Neural cell (in vitro differentiated cells): ENCODE data around the gene MFF. TPM values are rescaled to one million over a fixed set of nuclear protein-coding genes. Genes with fewer than 3 reads are reported as not detected.

Source experiments
- H2AFZ ChIP-seq: fragments of 200-600, 300-800 bp; sonication (generic), shearing (Covaris generic); 2 replicates; pipeline ENCODE4 v1.6.0; 2014; ENCODE audit warnings: low read depth, mild to moderate bottlenecking, antibody characterized with exemption, low read length, moderate library complexity
- H3F3A ChIP-seq: fragments of 200-600 bp; shearing (Covaris generic); 2 replicates; pipeline ENCODE4 v1.6.1; 2016; ENCODE audit warnings: mild to moderate bottlenecking, moderate library complexity, mixed read lengths, antibody characterized with exemption, low read length; ENCODE audit not compliant: insufficient read depth, poor library complexity, severe bottlenecking
- H3K27ac ChIP-seq: fragments of 200-600, 300-800 bp; sonication (generic), shearing (Covaris generic); 2 replicates; pipeline ENCODE4 v1.5.1; 2014; ENCODE audit warnings: mild to moderate bottlenecking, low read length, moderate library complexity
- H3K27me3 ChIP-seq: fragments of 300-800, 200-600 bp; sonication (generic), shearing (Covaris generic); 2 replicates; pipeline ENCODE4 v1.6.0; 2014; ENCODE audit warnings: mild to moderate bottlenecking, low read depth, low read length, moderate library complexity; ENCODE audit not compliant: insufficient read depth
- H3K36me3 ChIP-seq: fragments of 300-800, 200-600 bp; sonication (generic), shearing (Covaris generic); 2 replicates; pipeline ENCODE4 v1.5.1; 2014; ENCODE audit warnings: mild to moderate bottlenecking, antibody characterized with exemption, low read length, moderate library complexity; ENCODE audit not compliant: insufficient read depth
- H3K4me2 ChIP-seq: fragments of 300-800, 200-600 bp; sonication (generic), shearing (Covaris generic); 2 replicates; pipeline ENCODE4 v1.6.0; 2014; ENCODE audit warnings: mild to moderate bottlenecking, low read length
- H3K4me3 ChIP-seq: fragments of 300-800, 200-600 bp; sonication (generic), shearing (Covaris generic); 2 replicates; pipeline ENCODE4 v1.5.1; 2014; ENCODE audit warnings: mild to moderate bottlenecking, low read length, moderate library complexity
- H3K79me2 ChIP-seq: fragments of 200-600 bp; shearing (Covaris generic); replicated peaks from 2 replicates; pipeline ENCODE4 v1.6.0; 2014; ENCODE audit warnings: mild to moderate bottlenecking, low read length, moderate library complexity; ENCODE audit not compliant: insufficient read depth
- H3K9ac ChIP-seq: fragments of 300-800, 200-600 bp; sonication (generic), shearing (Covaris generic); 2 replicates; pipeline ENCODE4 v1.6.1; 2016; ENCODE audit warnings: mild to moderate bottlenecking, low read length, mixed read lengths
- H3K9me2 ChIP-seq: fragments of 200-600 bp; shearing (Covaris generic); 2 replicates; pipeline ENCODE4 v1.6.1; 2016; ENCODE audit warnings: mild to moderate bottlenecking, low read length, mixed read lengths; ENCODE audit not compliant: insufficient read depth
- H3K9me3 ChIP-seq: fragments of 200-600, 300-800 bp; sonication (generic), shearing (Covaris generic); 2 replicates; pipeline ENCODE4 v1.6.1; 2016; ENCODE audit warnings: mild to moderate bottlenecking, mixed run types, low read length, moderate library complexity, mixed read lengths
- H4K20me1 ChIP-seq: fragments of 200-600 bp; shearing (Covaris generic); 2 replicates; pipeline ENCODE4 v1.6.1; 2016; ENCODE audit warnings: mild to moderate bottlenecking, mixed run types; ENCODE audit not compliant: insufficient read depth
- EP300 ChIP-seq: fragments of 450-650 bp; conservative IDR thresholded peaks from 2 replicates; pipeline ENCODE4 v1.6.1; 2014; ENCODE audit warnings: antibody characterized with exemption, mild to moderate bottlenecking, moderate library complexity; ENCODE audit not compliant: poor library complexity, severe bottlenecking
- EZH2 ChIP-seq: fragments of 200-600, 300-800 bp; shearing (Covaris generic), sonication (generic); IDR thresholded peaks from 2 replicates; pipeline ENCODE4 v1.6.1; 2014; ENCODE audit warnings: antibody characterized with exemption, low read length, borderline replicate concordance, mild to moderate bottlenecking; ENCODE audit not compliant: insufficient read depth, poor library complexity, severe bottlenecking
- MXI1 ChIP-seq: fragments of 450-650 bp; conservative IDR thresholded peaks from 2 replicates; pipeline ENCODE4 v1.6.1; 2014; ENCODE audit warnings: antibody characterized with exemption, mild to moderate bottlenecking; ENCODE audit not compliant: poor library complexity, severe bottlenecking
- POLR2AphosphoS5 ChIP-seq: IDR thresholded peaks from 2 replicates; pipeline ENCODE4 v1.6.1; 2012
- RAD21 ChIP-seq: fragments of 450-650 bp; conservative IDR thresholded peaks from 2 replicates; pipeline ENCODE4 v1.6.1; 2014; ENCODE audit warnings: antibody characterized with exemption, mild to moderate bottlenecking, moderate library complexity
- REST ChIP-seq: IDR thresholded peaks from 2 replicates; pipeline ENCODE4 v1.6.1; 2012; ENCODE audit warnings: borderline replicate concordance
- SMC3 ChIP-seq: fragments of 450-650 bp; conservative IDR thresholded peaks from 2 replicates; pipeline ENCODE4 v1.6.1; 2014; ENCODE audit warnings: antibody characterized with exemption, mild to moderate bottlenecking, moderate library complexity; ENCODE audit not compliant: poor library complexity
- TAF1 ChIP-seq: IDR thresholded peaks from 2 replicates; pipeline ENCODE4 v1.6.1; 2012; ENCODE audit warnings: low read depth
- polyA plus RNA-seq: library from polyadenylated mRNA; depleted of rRNA; stranded (reverse); fragments of >200 nt; gene quantifications from 2 replicates; pipeline ENCODE4 v1.2.3, GENCODE V29; 2014
- TF ChIP-seq, protein P1 (sequence below): fragments of 450-650 bp; IDR thresholded peaks from 2 replicates; pipeline ENCODE4 v1.5.1; 2014; ENCODE audit warnings: antibody characterized with exemption, mild to moderate bottlenecking, moderate library complexity; ENCODE audit not compliant: poor library complexity, severe bottlenecking

MFF gene
- polyA plus RNA-seq, 1 donor from 2014 or later = 192 TPM

GRCh38 chr2:227368574-227368973 lies 43.5 kb downstream of the MFF start:
- no peaks in the 10 kb centered on the region for H4K20me1 ChIP-seq
- H3K4me3 ChIP-seq = no peak overlapping the region
- no peaks in the 10 kb centered on the region for H3K27me3 ChIP-seq
- H3K4me2 ChIP-seq = no peak overlapping the region
- H3F3A ChIP-seq = no peaks in the 10 kb centered on the region
- H2AFZ ChIP-seq = no peak overlapping the region
- H3K79me2 ChIP-seq = no peaks in the 10 kb centered on the region
- no peaks in the 10 kb centered on the region for H3K9me2 ChIP-seq
- H3K36me3 ChIP-seq = no peaks in the 10 kb centered on the region
- H3K9me3 ChIP-seq = no peaks in the 10 kb centered on the region
- TF ChIP-seq EP300 = no peak
- no peak overlapping the region for H3K27ac ChIP-seq
- H3K9ac ChIP-seq = no peak overlapping the region

DNA sequence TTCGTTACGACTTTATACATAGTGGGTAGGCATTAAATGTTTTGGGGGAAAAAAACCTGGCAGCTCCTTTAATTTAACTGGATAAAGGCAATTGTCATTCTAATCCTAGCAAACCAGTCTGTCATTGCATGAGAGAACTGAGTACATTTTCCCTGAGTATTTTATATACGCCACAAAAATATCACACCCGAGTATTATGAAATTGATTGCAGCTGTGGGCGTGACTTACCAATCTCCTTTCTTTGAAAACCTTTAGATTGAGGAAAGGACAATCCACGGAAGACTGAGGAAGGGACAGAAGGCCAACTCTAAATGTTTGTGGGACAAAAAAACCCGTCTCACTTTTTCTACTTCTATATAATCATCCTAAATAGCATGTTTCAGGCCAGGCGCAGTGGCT lies 45.0 kb downstream of the MFF start:
- no peaks in the 10 kb centered on the region for H3K9me3 ChIP-seq
- H4K20me1 ChIP-seq = no peaks in the 10 kb centered on the region
- H3K9ac ChIP-seq = no peak overlapping the region
- no peaks in the 10 kb centered on the region for H3K36me3 ChIP-seq
- H3K27me3 ChIP-seq = no peaks in the 10 kb centered on the region
- no peak overlapping the region for H2AFZ ChIP-seq
- TF ChIP-seq EZH2 = no peak
- no peak for TF ChIP-seq REST
- TF ChIP-seq EP300 = no peak
- no peak for TF ChIP-seq TAF1
- TF ChIP-seq POLR2AphosphoS5 = no peak
- no peak for TF ChIP-seq SMC3
- no peak for TF ChIP-seq RAD21
- TF ChIP-seq, protein P1, sequence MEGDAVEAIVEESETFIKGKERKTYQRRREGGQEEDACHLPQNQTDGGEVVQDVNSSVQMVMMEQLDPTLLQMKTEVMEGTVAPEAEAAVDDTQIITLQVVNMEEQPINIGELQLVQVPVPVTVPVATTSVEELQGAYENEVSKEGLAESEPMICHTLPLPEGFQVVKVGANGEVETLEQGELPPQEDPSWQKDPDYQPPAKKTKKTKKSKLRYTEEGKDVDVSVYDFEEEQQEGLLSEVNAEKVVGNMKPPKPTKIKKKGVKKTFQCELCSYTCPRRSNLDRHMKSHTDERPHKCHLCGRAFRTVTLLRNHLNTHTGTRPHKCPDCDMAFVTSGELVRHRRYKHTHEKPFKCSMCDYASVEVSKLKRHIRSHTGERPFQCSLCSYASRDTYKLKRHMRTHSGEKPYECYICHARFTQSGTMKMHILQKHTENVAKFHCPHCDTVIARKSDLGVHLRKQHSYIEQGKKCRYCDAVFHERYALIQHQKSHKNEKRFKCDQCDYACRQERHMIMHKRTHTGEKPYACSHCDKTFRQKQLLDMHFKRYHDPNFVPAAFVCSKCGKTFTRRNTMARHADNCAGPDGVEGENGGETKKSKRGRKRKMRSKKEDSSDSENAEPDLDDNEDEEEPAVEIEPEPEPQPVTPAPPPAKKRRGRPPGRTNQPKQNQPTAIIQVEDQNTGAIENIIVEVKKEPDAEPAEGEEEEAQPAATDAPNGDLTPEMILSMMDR = no peak
- no peak for TF ChIP-seq MXI1
- no peaks in the 10 kb centered on the region for H3K9me2 ChIP-seq
- H3K27ac ChIP-seq = no peak overlapping the region
- no peak overlapping the region for H3K4me3 ChIP-seq
- no peaks in the 10 kb centered on the region for H3K79me2 ChIP-seq
- H3K4me2 ChIP-seq = no peak overlapping the region
- H3F3A ChIP-seq = no peaks in the 10 kb centered on the region

DNA sequence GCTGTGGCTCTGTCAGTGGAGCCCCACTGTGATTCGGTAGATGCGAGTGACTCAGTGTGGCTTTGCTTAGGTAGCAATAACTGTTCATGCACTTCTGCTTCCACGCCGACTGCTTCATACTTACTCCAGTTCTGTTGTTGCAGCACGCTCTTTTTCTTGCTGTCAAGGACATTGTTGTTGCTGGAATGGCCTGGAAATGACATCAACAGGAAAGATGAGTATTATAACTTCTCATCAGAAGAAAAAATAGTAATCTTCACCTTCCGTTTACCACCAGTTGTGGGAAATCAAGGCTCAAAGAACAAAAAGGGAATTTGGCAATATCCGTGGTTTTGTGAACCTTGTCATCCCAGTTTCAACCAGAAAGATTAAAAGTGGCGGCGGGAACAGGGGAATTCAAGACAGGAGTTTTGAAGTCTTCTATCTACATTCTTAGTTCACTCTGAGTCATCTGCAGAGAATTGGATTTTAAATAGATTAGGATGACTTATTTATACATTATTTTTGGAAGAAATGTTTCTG lies 45.8 kb downstream of the MFF start:
- H3K79me2 ChIP-seq = no peaks in the 10 kb centered on the region
- no peaks in the 10 kb centered on the region for H4K20me1 ChIP-seq
- no peaks in the 10 kb centered on the region for H3F3A ChIP-seq
- no peaks in the 10 kb centered on the region for H3K36me3 ChIP-seq
- no peaks in the 10 kb centered on the region for H3K27me3 ChIP-seq
- H2AFZ ChIP-seq = no peak overlapping the region
- TF ChIP-seq EP300 (no peak), RAD21 (no peak), REST (no peak), SMC3 (no peak), EZH2 (no peak), MXI1 (no peak), POLR2AphosphoS5 (no peak), TAF1 (no peak)
- TF ChIP-seq, protein P1 = no peak
- H3K9me2 ChIP-seq = no peaks in the 10 kb centered on the region
- H3K9me3 ChIP-seq = no peaks in the 10 kb centered on the region
- H3K4me2 ChIP-seq = no peak overlapping the region
- no peak overlapping the region for H3K27ac ChIP-seq
- H3K4me3 ChIP-seq = no peak overlapping the region
- H3K9ac ChIP-seq = no peak overlapping the region
